ENCODE results near the gene KRTAP12-4. TPM values are rescaled to one million over a fixed set of nuclear protein-coding genes. Genes with fewer than 3 reads are reported as not detected.
"Not testable (repeated sequence)": the region's sequence is repeated elsewhere in the genome, so short reads cannot be mapped to it uniquely, and the experiment has no call there.

Gene KRTAP12-4
- polyA plus RNA-seq, 1 donor from 2014 or later, result not detected

GRCh38 chr21:44692798-44693512, 38.5 kb upstream of the KRTAP12-4 start:
- H2AFZ ChIP-seq (ENCODE audit: low read depth, low read length), result no peak overlapping the region
- TF ChIP-seq EP300 (conservative IDR thresholded peaks at IDR 0.05; ENCODE audit: poor library complexity, severe bottlenecking) (no peak), SMC3 (conservative IDR thresholded peaks at IDR 0.05; ENCODE audit: poor library complexity) (no peak), CTCF (IDR thresholded peaks at IDR 0.05; ENCODE audit: poor library complexity, severe bottlenecking) (no peak), MXI1 (conservative IDR thresholded peaks at IDR 0.05; ENCODE audit: poor library complexity, severe bottlenecking) (no peak), TAF1 (IDR thresholded peaks at IDR 0.05; ENCODE audit: low read depth) (no peak), RAD21 (conservative IDR thresholded peaks at IDR 0.05) (no peak), POLR2AphosphoS5 (IDR thresholded peaks at IDR 0.05) (no peak), EZH2 (IDR thresholded peaks at IDR 0.05; ENCODE audit: borderline replicate concordance, insufficient read depth, low read length, poor library complexity, severe bottlenecking) (no peak)

GRCh38 chr21:44691686-44692085, 37.2 kb upstream of the KRTAP12-4 start:
- Histone ChIP-seq H3K4me2 (ENCODE audit: low read length) (no peak overlapping the region), H3K9ac (ENCODE audit: low read length) (no peak overlapping the region), H3K9me3 (ENCODE audit: low read length) (peaks cover 10% of the 10 kb centered on the region), H3K9me2 (ENCODE audit: insufficient read depth, low read length) (no peaks in the 10 kb centered on the region), H3K4me3 (ENCODE audit: low read length) (no peak overlapping the region), H2AFZ (ENCODE audit: low read depth, low read length) (no peak overlapping the region), H3K27me3 (ENCODE audit: insufficient read depth, low read depth, low read length) (no peaks in the 10 kb centered on the region), H3K36me3 (ENCODE audit: insufficient read depth, low read length) (no peaks in the 10 kb centered on the region), H3F3A (ENCODE audit: insufficient read depth, low read length, poor library complexity, severe bottlenecking) (no peaks in the 10 kb centered on the region), H4K20me1 (ENCODE audit: insufficient read depth) (no peaks in the 10 kb centered on the region), H3K27ac (ENCODE audit: low read length) (no peak overlapping the region), H3K79me2 (replicated peaks; ENCODE audit: insufficient read depth, low read length) (no peaks in the 10 kb centered on the region)
- TF ChIP-seq RAD21 (conservative IDR thresholded peaks at IDR 0.05) (no peak), MXI1 (conservative IDR thresholded peaks at IDR 0.05; ENCODE audit: poor library complexity, severe bottlenecking) (no peak), POLR2AphosphoS5 (IDR thresholded peaks at IDR 0.05) (no peak), SMC3 (conservative IDR thresholded peaks at IDR 0.05; ENCODE audit: poor library complexity) (no peak), EP300 (conservative IDR thresholded peaks at IDR 0.05; ENCODE audit: poor library complexity, severe bottlenecking) (no peak), CTCF (IDR thresholded peaks at IDR 0.05; ENCODE audit: poor library complexity, severe bottlenecking) (no peak), TAF1 (IDR thresholded peaks at IDR 0.05; ENCODE audit: low read depth) (no peak), REST (IDR thresholded peaks at IDR 0.05; ENCODE audit: borderline replicate concordance) (no peak), EZH2 (IDR thresholded peaks at IDR 0.05; ENCODE audit: borderline replicate concordance, insufficient read depth, low read length, poor library complexity, severe bottlenecking) (no peak)

More at GRCh38 chr21:44692798-44693512, 38.5 kb upstream of the KRTAP12-4 start:
- H4K20me1 ChIP-seq (ENCODE audit: insufficient read depth), result no peaks in the 10 kb centered on the region
- no peaks in the 10 kb centered on the region for H3K9me2 ChIP-seq (ENCODE audit: insufficient read depth, low read length)
- H3K36me3 ChIP-seq (ENCODE audit: insufficient read depth, low read length), result no peaks in the 10 kb centered on the region
- H3K9me3 ChIP-seq (ENCODE audit: low read length), result peaks cover 10% of the 10 kb centered on the region
- no peak overlapping the region for H3K4me2 ChIP-seq (ENCODE audit: low read length)
- H3K27ac ChIP-seq (ENCODE audit: low read length), result no peak overlapping the region
- no peaks in the 10 kb centered on the region for H3K79me2 ChIP-seq (replicated peaks; ENCODE audit: insufficient read depth, low read length)
- H3K4me3 ChIP-seq (ENCODE audit: low read length), result no peak overlapping the region
- no peaks in the 10 kb centered on the region for H3F3A ChIP-seq (ENCODE audit: insufficient read depth, low read length, poor library complexity, severe bottlenecking)
- no peak overlapping the region for H3K9ac ChIP-seq (ENCODE audit: low read length)
- no peaks in the 10 kb centered on the region for H3K27me3 ChIP-seq (ENCODE audit: insufficient read depth, low read depth, low read length)

- not testable (repeated sequence) for H3F3A ChIP-seq (ENCODE audit: insufficient read depth, low read length, poor library complexity, severe bottlenecking); H3K9me2 ChIP-seq (ENCODE audit: insufficient read depth, low read length); H3K4me2 ChIP-seq (ENCODE audit: low read length); H3K27ac ChIP-seq (ENCODE audit: low read length); H3K36me3 ChIP-seq (ENCODE audit: insufficient read depth, low read length); H3K9ac ChIP-seq (ENCODE audit: low read length); H2AFZ ChIP-seq (ENCODE audit: low read depth, low read length); H3K79me2 ChIP-seq (replicated peaks; ENCODE audit: insufficient read depth, low read length); H3K9me3 ChIP-seq (ENCODE audit: low read length); H4K20me1 ChIP-seq (ENCODE audit: insufficient read depth); H3K4me3 ChIP-seq (ENCODE audit: low read length); H3K27me3 ChIP-seq (ENCODE audit: insufficient read depth, low read depth, low read length)
These were observed 35.3 kb upstream of the KRTAP12-4 start for GRCh38 chr21:44689740-44690139.

Measured in neural cell (in vitro differentiated cells).